GM18502 (cell line): Measurements from ENCODE around the gene COX8A.
"Not testable (repeated sequence)": the region's sequence is repeated elsewhere in the genome, so short reads cannot be mapped to it uniquely, and the experiment has no call there.

Experiments used
- ATAC-seq: cut with Tn5 transposase; IDR thresholded peaks from one replicate; pipeline ENCODE4 v1.9.1; 2021; ENCODE audit warnings: mild to moderate bottlenecking; ENCODE audit not compliant: unreplicated experiment, poor library complexity

The COX8A gene, protein sequence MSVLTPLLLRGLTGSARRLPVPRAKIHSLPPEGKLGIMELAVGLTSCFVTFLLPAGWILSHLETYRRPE

DNA sequence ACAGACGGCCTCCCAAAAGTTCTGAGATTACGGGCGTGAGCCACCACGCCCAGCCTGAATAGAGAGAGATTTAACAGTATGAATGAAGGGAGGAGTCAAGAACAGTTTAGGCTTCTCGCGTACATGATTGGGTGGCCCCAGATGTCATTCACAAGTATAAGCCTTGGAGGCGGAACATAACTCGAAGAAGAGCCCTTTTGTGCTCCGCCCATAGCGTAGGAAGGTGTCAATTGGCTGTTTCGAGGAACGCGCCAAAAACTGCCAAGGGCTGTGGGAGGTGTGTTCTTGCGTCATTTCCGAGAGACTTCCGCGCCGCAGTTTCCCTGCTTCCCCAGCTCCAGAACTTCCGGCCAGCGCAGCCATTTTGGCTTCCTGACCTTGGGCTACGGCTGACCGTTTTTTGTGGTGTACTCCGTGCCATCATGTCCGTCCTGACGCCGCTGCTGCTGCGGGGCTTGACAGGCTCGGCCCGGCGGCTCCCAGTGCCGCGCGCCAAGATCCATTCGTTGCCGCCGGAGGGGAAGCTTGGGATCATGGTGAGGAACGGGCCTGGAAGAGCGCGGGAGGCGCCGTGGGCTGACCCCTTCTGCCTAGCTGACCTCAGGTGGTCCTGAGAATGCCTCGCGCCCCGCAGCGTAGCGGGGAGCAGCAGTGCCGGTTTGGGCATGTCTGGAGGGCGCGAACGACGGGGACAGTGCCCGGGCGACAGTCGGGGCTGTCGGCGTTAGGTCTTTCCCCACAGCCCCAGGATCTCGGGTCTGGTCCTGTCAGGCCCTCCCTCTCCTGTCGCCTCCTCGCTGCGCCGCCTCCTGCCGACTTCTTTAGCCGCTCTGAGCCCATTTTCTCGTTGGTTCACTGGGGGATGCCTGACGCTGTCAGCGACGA is at the start of gene COX8A:
COX8A (plus strand) TSS at position 362 of the 885 bp plus-strand sequence; CDS start at position 423, 61 bp downstream.
- peak; percentile 94 for ATAC-seq

DNA sequence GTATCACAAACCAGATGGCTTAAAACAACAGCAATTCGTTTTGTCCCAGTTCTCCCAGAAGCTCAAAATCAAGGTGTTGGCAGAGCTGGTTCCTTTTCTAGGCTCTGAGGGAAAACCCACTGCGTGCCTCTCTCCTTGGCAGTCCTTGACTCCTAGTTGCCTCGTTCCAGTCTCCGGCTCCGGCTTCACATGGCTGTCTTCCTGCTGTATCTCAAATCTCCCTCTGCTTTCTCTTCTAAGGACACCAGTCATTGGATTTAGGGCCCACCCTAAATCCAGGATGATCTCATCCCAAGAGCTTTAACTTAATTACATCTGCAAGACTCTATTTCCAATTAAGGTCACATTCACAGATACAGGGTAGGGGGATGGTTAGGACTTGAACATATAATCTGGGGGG is 44.8 kb upstream of the COX8A start:
- no peak for ATAC-seq

DNA sequence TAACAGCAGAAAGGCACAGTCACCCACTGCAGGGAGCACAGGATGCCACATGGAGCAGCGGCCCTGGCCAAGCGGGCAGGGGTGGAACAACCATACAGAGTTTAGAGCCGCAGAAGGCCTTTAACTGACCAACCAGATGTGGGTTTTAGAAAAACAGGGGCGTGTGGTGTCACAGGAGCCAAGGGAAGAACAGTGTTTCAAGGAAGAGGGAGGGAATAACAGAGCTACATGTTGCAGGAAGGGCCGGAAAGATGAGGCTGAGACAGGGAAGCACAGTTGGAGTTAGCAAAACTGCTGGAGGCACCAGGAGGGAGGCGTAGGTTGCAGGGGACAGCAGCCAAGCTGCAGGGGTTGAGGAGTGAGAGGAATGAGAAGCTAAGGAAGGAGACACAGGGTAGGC is 43.4 kb upstream of the COX8A start:
- no peak for ATAC-seq

DNA sequence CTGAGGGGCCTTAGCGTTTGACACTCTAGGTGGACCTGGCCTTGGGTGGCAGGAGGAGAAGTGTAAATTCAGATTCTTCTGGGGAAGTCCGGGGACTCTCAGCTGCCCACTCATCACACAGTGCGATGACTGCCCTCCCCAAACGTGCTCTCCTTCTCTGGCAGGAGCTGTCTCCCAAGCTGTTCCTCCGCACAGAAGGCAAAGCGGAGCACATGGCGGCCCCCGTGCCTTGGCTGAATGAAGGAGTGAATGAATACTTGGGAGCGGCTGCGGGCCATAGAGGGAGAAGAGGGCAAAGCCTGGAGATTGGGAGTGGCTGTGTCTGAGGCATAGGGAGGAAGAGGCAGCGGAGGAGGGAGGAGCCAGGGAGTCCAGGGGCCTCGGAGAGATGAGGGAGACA is 42.5 kb upstream of the COX8A start:
- ATAC-seq = no peak

DNA sequence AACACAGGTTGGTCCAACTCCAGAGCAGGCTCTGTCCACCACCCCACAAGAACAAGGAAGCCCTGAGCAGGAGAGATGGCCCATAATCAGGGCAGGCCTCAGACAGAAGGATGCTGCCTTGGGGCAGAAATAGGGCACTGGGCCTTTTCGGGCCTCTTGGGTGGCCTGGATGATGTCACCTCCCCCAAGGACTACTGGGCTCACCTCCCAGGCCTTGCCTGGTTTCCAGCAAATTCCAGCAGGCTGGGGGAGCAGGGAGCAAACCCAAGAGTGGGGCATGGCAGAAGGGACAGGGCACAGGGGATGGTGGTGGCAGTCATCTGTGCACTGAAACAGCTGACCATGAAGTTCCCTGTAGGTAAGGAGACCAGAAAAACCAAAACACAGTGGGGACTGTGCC is 41.0 kb upstream of the COX8A start:
- no peak for ATAC-seq

DNA sequence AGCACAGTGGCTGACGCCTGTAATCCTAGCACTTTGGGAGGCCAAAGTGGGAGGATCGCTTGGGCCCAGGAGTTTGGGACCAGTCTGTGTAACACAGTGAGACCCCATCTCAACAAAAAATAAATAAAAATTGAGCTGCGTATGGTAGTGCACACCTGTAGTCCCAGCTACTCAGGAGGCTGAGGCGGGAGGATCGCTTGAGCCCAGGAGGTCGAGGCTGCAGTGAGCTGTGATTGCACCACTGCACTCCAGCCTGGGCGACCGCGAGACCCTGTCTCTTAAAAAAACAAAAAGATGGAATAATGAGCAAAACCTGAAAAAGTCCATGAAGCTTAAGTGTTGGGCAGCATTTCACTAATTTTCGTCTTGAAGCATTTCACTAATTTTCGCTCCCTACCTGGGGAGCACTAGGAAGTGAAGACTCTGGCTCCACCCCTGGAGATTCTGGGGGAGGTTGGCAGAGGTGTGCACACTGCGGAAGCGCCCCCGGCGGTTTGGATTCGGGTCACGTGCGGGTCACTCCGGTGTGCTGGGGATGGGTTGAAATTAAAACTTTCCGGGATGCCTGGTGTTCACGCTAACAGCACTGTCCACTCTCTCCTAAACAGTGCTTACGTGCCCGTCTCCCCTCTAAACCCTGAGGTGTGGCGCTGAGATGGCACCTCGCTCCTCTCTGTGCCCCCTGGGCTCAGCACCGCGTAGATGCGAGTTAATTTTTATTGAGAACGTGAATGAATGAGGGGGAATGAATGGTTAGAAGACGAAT is 36.5 kb upstream of the COX8A start:
- peak; percentile 14 for ATAC-seq

DNA sequence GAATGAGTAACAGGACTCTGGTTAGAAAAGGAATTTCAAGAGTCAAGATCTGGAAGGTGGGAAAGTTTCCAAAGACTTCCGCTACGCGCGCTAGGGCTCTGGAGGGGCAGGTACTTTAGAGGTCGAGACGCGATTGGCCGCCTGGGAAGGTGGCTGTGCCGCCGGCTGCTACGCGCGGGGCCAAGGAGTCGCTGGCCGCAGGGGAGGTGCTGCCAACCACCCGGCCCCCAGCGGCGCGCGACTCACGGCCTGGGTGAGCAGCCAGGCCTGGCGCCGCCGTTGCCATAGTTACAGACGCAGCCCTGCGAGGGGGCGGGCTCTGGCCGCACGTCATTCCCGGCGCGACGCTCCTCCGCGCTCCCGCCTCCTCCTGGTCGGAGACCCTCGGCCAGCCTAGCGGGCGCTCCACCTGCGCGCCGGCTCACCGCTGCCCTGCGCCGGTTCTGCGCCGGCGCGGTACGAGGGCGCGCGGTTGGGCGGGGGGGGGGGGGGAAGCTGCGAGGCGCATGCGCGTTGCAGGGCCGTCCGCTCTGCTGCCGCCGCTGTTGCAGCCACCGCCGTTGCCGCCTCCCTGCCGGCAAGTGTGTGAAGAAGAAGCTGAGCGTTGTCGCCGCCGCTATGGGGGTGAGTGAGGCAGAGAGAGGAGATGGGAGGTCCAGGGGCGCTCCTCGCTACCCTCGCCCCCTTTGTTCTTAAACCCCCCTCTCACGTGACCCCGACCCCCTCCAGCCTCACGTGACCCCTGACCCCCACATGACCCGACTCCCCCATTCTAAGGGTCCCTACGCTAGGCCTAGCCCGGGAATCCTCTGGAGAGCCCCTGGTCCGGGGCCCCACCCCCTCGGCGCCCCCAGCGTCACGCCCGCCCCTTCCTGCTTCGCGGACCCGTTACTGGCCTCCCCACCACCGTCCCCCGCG is 35.7 kb upstream of the COX8A start, which contains the start of gene NAA40:
NAA40 (plus strand) TSS at position 524 of the 918 bp plus-strand sequence; CDS start at position 619, 95 bp downstream.
- peak; percentile 92 for ATAC-seq

DNA sequence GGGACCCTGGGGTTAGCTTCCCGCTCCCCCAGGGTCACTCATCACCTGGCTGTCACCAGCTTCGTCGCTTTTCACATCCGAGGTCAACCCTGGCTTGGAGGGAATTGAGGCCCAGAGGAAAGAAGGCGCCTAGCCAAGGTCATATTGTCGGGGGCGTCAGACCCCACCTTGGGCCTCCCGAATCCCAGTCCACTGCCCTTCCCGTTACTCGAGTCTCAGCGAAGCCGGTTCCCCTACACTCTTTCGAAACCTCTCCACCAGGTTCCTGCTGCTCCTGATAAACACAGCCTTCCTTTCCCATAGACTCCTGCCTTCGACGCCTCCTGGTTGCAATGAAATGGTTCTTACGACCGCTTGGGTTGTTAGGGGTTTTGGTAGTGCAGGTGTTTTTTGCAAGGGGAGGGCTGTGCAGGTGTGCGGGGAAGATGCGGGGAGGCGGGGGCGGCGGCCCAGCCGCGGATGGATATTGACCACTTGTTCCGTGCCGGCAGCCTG is 35.0 kb upstream of the COX8A start:
- no peak for ATAC-seq

DNA sequence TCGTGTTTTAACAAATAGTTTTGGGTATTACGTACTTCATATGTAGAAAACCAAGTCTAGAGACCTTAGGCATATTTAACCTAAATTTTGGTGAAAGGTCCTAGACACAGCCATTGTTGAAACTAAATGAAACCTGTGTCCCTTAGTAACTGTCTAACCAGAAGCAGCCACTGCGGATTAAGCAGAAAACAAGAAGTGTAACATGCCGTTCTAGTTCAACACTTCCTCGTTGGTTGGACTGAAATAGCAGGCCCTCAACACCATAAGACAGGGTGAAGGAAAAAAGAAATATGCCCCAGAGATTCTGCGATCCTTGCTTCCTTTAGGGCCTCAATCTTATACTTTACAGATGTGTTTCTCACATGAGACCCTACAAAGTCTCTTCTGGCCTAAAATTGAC is 33.6 kb upstream of the COX8A start:
- no peak for ATAC-seq

DNA sequence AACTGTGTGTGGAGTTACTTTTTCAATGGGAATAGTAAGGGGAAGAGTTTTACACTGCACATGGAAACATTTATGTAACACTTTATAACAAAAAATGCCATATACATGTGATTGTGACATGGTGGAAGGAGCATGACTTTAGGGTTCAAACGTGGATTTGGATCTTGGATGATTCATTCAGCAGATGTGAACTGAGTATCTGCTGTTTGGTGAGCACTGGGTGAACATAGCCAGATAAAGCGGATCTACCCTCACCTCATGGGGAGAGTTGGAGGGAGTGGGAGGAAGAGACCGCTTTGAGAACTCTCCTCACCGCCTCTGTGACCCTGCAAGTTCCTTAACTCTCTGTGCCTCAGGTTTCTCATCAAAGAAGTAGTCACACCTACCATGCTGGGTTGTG is 32.5 kb upstream of the COX8A start:
- ATAC-seq = no peak

DNA sequence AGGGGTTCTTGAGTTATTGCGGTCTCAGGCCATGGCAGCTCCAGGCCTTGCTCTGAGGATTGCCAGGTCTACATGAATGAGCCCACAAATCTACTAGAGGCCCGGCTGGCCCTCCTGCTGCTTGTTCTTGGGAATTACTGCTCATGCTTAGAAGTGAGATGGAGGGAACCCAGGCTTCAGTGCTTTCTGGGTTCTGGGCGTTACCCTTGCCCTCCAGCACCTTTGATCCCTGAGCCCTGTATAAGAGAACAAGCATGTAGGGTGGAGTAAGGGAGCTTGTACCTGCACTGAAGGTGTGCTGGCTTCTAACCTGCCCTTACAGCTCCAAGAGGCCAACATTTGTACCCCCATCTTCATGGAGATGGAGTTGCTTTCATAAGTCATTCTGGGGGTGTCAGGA is 31.6 kb upstream of the COX8A start:
- no peak for ATAC-seq

DNA sequence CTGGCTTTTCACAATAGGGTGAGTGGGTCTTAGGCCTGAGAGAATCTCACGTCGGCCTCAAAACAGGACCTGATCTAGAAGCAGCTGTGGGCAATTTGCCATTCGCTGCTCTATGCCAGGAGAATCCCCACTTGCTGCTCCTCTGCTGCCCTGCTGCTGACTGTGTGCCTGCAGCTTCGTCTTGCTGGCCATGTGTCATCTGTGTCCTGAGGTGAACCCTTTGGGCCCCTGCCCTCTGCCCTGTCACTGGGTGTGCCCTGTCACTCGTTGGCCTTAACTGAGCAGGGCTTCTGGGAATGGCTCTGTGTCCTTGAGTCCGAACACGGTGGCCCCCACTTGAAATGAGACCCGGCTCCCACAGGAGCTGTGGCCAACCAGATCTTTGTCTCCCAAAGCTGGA is 29.4 kb upstream of the COX8A start:
- no peak for ATAC-seq

DNA sequence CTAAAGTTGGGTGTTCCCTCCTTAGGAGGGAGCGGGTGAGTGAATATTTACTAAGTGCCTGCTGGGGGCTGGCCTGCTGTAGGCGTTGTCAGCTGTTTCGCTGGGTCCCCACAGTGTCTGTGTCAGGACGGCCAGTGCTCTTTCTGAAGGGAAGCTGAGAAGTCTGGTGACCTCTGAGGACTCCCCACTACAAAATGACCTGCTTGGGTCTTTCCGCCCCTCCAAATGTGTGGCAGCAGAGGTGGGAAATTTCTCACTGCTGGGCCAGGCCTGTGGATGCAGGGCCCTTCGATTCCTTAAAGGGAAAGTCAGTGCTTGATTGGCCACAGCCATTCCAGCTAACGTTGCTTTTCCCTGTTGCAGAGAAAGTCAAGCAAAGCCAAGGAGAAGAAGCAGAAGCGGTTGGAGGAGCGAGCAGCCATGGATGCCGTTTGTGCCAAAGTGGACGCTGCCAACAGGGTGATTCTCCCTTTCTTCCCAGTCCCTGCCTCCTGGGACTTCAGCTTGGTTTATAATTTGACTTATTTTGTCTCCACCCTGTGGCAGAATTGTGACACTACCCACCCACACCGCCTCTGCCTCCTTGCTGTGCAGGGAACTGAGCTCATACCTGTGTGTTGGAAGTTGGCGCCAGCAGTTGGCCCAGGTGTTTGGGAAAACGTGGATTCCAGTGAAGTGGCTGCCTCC is 28.8 kb upstream of the COX8A start:
- no peak for ATAC-seq

DNA sequence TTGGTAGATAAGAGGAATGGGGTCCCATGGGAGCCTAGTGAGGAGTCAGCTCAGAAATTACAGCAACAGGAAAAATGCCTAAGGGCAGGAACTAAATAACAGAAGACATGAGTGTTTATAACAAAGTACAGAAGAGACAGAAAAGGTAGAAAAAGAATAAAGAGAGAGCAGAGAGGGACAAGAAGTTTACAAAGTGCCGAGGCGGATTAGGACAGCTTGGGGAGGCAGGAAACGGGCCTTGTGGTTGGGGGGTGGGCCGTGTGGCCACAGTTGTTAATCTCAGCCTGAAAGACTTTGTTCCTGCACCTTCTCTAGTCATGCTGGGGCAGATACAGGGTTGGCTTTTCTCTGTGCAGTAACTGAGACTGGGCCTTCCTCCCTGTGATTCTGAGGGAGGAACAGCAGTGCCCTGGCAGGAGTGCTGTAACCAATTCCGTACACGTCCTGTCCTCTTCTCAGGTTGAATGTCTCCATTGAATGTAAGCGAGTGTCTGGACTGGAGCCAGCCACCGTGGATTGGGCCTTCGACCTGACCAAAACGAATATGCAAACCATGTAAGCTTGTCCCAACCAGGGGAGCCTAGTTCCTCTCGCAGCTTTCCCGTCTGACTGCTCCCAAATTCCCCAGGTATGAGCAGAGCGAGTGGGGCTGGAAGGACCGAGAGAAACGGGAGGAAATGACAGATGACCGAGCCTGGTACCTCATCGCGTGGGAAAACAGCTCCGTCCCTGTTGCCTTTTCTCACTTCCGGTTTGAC is 22.5 kb upstream of the COX8A start:
- no peak for ATAC-seq

DNA sequence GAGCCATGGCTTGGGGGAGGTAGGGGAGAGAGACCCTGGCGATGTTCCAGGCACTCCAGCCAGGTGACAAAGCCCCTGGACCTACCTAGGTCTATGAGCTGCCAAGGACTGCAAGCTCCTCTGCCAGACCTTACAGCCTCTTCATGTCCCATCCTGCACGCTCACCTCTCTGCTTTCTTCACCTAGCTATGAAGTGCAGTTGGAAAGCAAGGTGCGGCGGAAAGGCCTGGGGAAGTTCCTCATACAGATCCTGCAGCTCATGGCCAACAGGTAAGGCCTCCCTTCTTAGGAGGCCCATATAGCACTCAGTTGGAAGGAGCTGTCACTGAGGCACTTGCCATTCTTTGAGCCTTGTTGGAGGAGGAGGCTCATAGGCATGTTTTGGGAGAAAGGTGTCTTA is 21.9 kb upstream of the COX8A start:
- no peak for ATAC-seq

DNA sequence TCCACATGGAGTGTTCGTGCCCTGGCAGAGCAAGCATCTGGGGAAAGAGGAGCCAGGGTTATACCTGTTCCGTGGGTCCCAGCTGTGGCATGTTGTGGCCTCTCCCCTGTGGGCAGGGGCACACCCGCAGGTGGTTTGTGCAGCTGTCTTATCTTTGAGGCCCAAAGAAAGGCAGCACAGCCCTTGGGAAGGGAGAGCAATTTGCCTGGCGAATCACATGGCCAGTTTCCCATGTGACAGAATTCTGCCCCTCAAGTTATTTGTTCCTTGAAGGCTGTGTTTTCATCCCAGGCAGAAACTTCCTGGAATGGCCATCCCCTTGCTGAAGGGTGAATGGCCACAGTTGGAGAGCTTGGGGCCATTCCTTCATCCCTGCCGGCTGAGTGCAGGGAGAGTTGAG is 16.4 kb upstream of the COX8A start:
- ATAC-seq = no peak

DNA sequence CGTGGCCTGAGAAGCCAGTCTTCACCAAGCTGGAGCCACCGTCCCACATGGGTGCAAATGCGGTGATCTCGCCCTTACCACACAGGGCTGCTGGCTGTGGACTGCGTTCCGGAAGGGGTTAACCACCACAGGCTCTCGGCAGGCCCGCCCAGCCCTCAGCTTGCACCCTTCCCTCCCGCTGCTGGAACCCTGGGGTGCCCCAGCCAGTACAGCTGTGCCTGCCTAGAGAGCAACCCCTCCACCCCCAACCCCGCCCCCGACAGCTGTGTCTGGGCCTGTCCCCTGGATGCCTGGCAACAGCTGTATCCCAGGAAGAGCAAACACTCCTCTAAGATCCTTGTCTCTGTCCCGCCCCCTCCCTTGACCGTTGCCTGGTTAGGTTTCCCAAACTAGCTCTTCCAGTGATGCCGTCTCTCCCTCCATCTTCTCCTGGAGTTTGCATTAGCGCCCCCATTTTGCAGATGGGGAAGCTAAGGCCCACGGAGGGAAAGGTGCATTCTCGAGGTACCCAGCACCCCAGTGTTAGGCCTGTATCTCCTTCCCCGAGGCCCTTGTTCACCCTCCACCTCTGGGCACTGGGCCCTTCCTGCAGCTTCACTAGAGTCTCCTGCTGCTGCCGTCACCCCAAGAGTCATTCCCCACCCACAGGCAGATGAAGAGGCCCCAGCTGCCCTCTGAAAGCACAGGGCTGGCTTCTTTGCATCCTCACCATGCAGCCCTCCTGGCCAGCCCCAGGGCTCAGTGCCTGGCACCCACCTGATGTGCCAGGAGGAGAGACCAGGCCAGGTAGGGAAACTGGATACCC is 12.6 kb upstream of the COX8A start:
- no peak for ATAC-seq

DNA sequence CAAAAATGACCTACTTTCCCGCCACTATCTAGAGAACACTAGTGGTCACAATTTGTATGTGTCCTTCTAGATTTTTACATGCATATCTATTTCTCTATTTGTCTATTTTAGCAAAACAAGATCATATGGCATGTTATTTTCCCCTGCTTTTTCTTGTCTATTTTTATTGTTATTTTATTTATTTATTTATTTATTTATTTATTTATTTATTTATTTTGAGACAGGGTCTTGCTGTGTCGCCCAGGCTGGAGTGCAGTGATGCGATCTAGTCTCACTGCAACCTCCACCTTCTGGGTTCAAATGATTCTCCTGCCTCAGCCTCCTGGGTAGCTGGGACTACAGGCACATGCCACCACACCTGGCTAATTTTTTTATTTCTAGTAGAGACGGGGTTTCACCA is 10.5 kb upstream of the COX8A start:
- ATAC-seq = not testable (repeated sequence)
